NB4 (cell line): ENCODE results near the gene TNP1.

Experiments
- CTCF ChIP-seq: IDR thresholded peaks from one replicate; pipeline ENCODE4 v1.5.1; 2012; ENCODE audit warnings: low read depth, low read length
- MAX ChIP-seq: IDR thresholded peaks from 2 replicates; pipeline ENCODE4 v1.6.1; 2011; ENCODE audit warnings: low read depth, low read length
- POLR2A ChIP-seq: IDR thresholded peaks from 2 replicates; pipeline ENCODE4 v1.6.1; 2011; ENCODE audit warnings: mild to moderate bottlenecking; ENCODE audit not compliant: insufficient read length; ENCODE audit errors: extremely low read depth

GRCh38 chr2:216857131-216857550 is 2.7 kb downstream of the TNP1 start:
- no peak for TF ChIP-seq POLR2A
- TF ChIP-seq MAX = no peak
- no peak for TF ChIP-seq CTCF
